GM18870 (cell line): Measurements from ENCODE around the gene FCN3.

Source experiments
- ATAC-seq: cut with Tn5 transposase; IDR thresholded peaks from one replicate; pipeline ENCODE4 v1.9.1; 2021; ENCODE audit warnings: moderate library complexity; ENCODE audit not compliant: unreplicated experiment

The FCN3 gene

GRCh38 chr1:27381969-27382762 is 7.5 kb upstream of the FCN3 start:
- no peak for ATAC-seq

- ATAC-seq: no peak
Observed at GRCh38 chr1:27380766-27381733, 6.4 kb upstream of the FCN3 start.

GRCh38 chr1:27380224-27380623 is 5.6 kb upstream of the FCN3 start:
- ATAC-seq: no peak

GRCh38 chr1:27379564-27380122 is 5.0 kb upstream of the FCN3 start:
- no peak for ATAC-seq

GRCh38 chr1:27377760-27378495 is 3.3 kb upstream of the FCN3 start:
- ATAC-seq: no peak

GRCh38 chr1:27372808-27373690 is 1.6 kb downstream of the FCN3 start:
- ATAC-seq: no peak

GRCh38 chr1:27372022-27372807 is 2.4 kb downstream of the FCN3 start:
- ATAC-seq: no peak

- no peak for ATAC-seq
Observed at GRCh38 chr1:27368869-27369582, 5.6 kb downstream of the FCN3 start.

- no peak for ATAC-seq
Observed at GRCh38 chr1:27367160-27367650, 7.4 kb downstream of the FCN3 start.

GRCh38 chr1:27366411-27367159 is 8.0 kb downstream of the FCN3 start, which contains the start of gene MAP3K6:
Gene MAP3K6 (minus strand): TSS chr1:27366961. CDS start chr1:27366597, 364 bp downstream.
- ATAC-seq: no peak

GRCh38 chr1:27366113-27366410 is 8.6 kb downstream of the FCN3 start:
- ATAC-seq: no peak

- ATAC-seq: no peak
Observed at GRCh38 chr1:27365372-27366112, 9.1 kb downstream of the FCN3 start.

GRCh38 chr1:27364696-27365371 is 9.8 kb downstream of the FCN3 start:
- ATAC-seq: no peak

- ATAC-seq: no peak
Observed at GRCh38 chr1:27363766-27364695, 10.6 kb downstream of the FCN3 start.

GRCh38 chr1:27361553-27361952 is 13.1 kb downstream of the FCN3 start:
- ATAC-seq: no peak
